GM12875 (cell line): ENCODE results near the gene EVA1C.

ENCODE experiments used
- H3K4me3 ChIP-seq: one replicate; pipeline ENCODE4 v1.5.1; 2011; ENCODE audit warnings: low read depth, low read length, control low read depth
- CTCF ChIP-seq: IDR thresholded peaks from 2 replicates; pipeline ENCODE4 v1.5.1; 2011; ENCODE audit warnings: low read depth, mild to moderate bottlenecking, control low read depth, inconsistent platforms, low read length, moderate library complexity, borderline replicate concordance; ENCODE audit not compliant: insufficient read depth

EVA1C gene

GRCh38 chr21:32415451-32416398 lies 3.2 kb downstream of the EVA1C start:
- no peak overlapping the region for H3K4me3 ChIP-seq
- TF ChIP-seq CTCF = no peak

DNA sequence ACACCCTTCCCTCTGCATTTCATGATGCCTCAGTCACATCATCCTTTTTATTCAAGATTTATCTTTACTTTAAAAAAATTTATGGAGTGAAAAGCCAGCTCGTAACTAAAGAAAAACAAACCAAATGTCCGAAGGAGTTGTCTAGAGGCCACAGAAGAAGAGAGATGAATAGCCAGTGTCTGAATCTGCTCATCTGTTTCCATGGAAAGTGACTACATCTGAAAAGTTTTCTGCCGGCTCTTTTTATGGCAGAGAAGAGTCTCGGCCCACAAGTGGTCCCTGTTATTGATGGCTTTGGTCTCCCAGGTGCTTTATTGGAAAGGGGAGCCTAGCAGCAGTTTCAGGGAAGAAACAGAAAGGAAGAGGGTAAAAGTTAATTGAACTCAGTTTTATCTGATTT lies 5.6 kb downstream of the EVA1C start:
- no peak overlapping the region for H3K4me3 ChIP-seq
- TF ChIP-seq CTCF = no peak

GRCh38 chr21:32422064-32422463 lies 9.6 kb downstream of the EVA1C start:
- H3K4me3 ChIP-seq = no peak overlapping the region
- TF ChIP-seq CTCF = no peak

GRCh38 chr21:32423320-32424190 lies 11.0 kb downstream of the EVA1C start:
- no peak overlapping the region for H3K4me3 ChIP-seq
- TF ChIP-seq CTCF = no peak

GRCh38 chr21:32424191-32424535 lies 11.7 kb downstream of the EVA1C start:
- no peak for TF ChIP-seq CTCF
- no peak overlapping the region for H3K4me3 ChIP-seq

DNA sequence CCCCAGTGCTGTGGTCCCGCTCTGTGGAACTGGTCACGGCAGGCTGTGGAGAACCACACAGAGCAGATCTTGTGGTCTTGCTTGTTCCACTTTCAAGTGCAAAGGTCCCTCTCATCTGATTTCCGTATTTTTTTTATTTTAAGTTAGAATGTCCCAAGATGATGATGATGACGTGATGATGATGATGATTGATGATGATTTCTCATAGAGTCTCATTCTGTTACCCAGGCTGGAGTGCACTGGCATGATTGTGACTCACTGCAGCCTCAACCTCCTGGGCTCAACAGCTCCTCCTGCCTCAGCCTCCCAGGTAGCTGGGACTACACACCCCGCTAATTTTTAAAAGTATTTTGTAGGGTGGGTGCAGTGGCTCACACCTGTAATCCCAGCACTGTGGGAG lies 12.2 kb downstream of the EVA1C start:
- no peak overlapping the region for H3K4me3 ChIP-seq
- no peak for TF ChIP-seq CTCF

- no peak for TF ChIP-seq CTCF
- H3K4me3 ChIP-seq = no peak overlapping the region
These were observed 13.1 kb downstream of the EVA1C start for GRCh38 chr21:32425628-32426027.
